K562 (cell line): ENCODE measurements around the gene SLC1A3.

Experiments
- CLOCK ChIP-seq: fragments of 250-450 bp; sonication (Bioruptor Pico); IDR thresholded peaks from 2 replicates; pipeline ENCODE4 v1.4.0; 2020; ENCODE audit warnings: mild to moderate bottlenecking, moderate library complexity, borderline replicate concordance
- HDAC2 ChIP-seq: fragments of 450-650 bp; IDR thresholded peaks from 2 replicates; pipeline ENCODE4 v1.6.1; 2016; ENCODE audit warnings: mild to moderate bottlenecking
- MAFF ChIP-seq: IDR thresholded peaks from 2 replicates; pipeline ENCODE4 v1.6.1; 2012; ENCODE audit warnings: low read length, improper control_type of control experiment
- NR4A1 ChIP-seq, 2 experiments: fragments of 250-450 bp in 1 of 2; fragments of 450-650 bp in 1 of 2; sonication (Bioruptor Pico) in 1 of 2; IDR thresholded peaks; 2 replicates each; pipeline versions ENCODE4 v1.4.0 to v1.6.1; 2016 to 2020; ENCODE audit warnings: mild to moderate bottlenecking in 2 of 2, missing compliant biosample characterization in 1 of 2, missing genetic modification characterization in 1 of 2, moderate library complexity in 1 of 2
- POLR2A ChIP-seq: fragments of 450-650 bp; conservative IDR thresholded peaks from 2 replicates; pipeline ENCODE4 v1.6.1; 2016
- RBM34 ChIP-seq: fragments of 200-400 bp; formaldehyde crosslinking; IDR thresholded peaks from 2 replicates; pipeline ENCODE4 v1.6.1; 2018; ENCODE audit warnings: low read length, borderline replicate concordance; ENCODE audit not compliant: insufficient read depth
- YY1 ChIP-seq, 3 experiments: IDR thresholded peaks; 2 replicates each; pipeline ENCODE4 v1.6.1; 2011; ENCODE audit warnings: low read length in 2 of 3, mild to moderate bottlenecking in 2 of 3, moderate library complexity in 2 of 3, borderline replicate concordance in 1 of 3, control low read depth in 1 of 3, low read depth in 1 of 3; ENCODE audit not compliant: insufficient read depth in 3 of 3, insufficient replicate concordance in 2 of 3, control insufficient read depth in 1 of 3, insufficient read length in 1 of 3; ENCODE audit errors: extremely low read depth in 1 of 3

- TF ChIP-seq POLR2A, result no peak
- TF ChIP-seq YY1 (IDR thresholded peaks at IDR 0.05; ENCODE audit: borderline replicate concordance in 1 of 3, control insufficient read depth in 1 of 3, extremely low read depth in 1 of 3, insufficient read depth in 3 of 3, insufficient read length in 1 of 3, insufficient replicate concordance in 2 of 3, low read depth in 1 of 3, low read length in 2 of 3), result no peak
- TF ChIP-seq CLOCK (CRISPR knock-in tag), result no peak
- no peak for TF ChIP-seq NR4A1 (CRISPR knock-in tag; IDR thresholded peaks at IDR 0.05)
- no peak for TF ChIP-seq NR4A1 (tag; IDR thresholded peaks at IDR 0.05)
- no peak for TF ChIP-seq MAFF
- TF ChIP-seq HDAC2, result no peak
- TF ChIP-seq RBM34, result no peak
These were observed 17.4 kb downstream of the SLC1A3 start for GRCh38 chr5:36623832-36624231.
